B cell (primary cell): Measurements from ENCODE around the gene MRPL41. TPM values are rescaled to one million over a fixed set of nuclear protein-coding genes. Genes with fewer than 3 reads are reported as not detected.

Experiments
- ATAC-seq: fragments of 200-7000 bp; cut with Tn5 transposase; one replicate; pipeline ENCODE4 v1.10.0; 2021; ENCODE audit warnings: low read depth, mild to moderate bottlenecking, moderate number of reproducible peaks, moderate library complexity
- CTCF ChIA-PET: fragments of 350-600 bp; sonication (Branson Sonifier 250); formaldehyde crosslinking; loops from one replicate; lab custom pipeline; 2021; ENCODE audit warnings: antibody characterized with exemption, inconsistent platforms; lab: Charles Lee
- POLR2A ChIA-PET: fragments of 350-600 bp; sonication (Branson Sonifier 250); formaldehyde crosslinking; loops from one replicate; lab custom pipeline; 2021; ENCODE audit warnings: antibody characterized with exemption; lab: Charles Lee
- DNase-seq: peaks from one replicate; pipeline ENCODE4 v3.0.0; 2013
- H2AFZ ChIP-seq: 2 replicates; pipeline ENCODE4 v1.6.1; 2012; ENCODE audit warnings: mild to moderate bottlenecking, low read depth, low read length; ENCODE audit not compliant: insufficient read depth, poor library complexity, severe bottlenecking
- H3K27ac ChIP-seq, 2 donors: 1 replicate in 1 of 2; 2 replicates in 1 of 2; pipeline ENCODE4 v1.5.1; 2012 to 2013; ENCODE audit warnings: low read length in 2 of 2, mild to moderate bottlenecking in 2 of 2, moderate library complexity in 1 of 2
- H3K27me3 ChIP-seq, 4 experiments: fragments of 200-600 bp in 1 of 4; sonication (generic) in 1 of 4; replicated peaks in 1 of 4; 1 replicate in 2 of 4; 2 replicates in 2 of 4; pipeline versions ENCODE4 v1.6.1 to v1.7.0; 2013 to 2016; ENCODE audit warnings: low read length in 3 of 4, mild to moderate bottlenecking in 2 of 4, mixed read lengths in 1 of 4, moderate library complexity in 1 of 4; ENCODE audit not compliant: insufficient read depth in 4 of 4, control insufficient read depth in 3 of 4; ENCODE audit errors: control extremely low read depth in 1 of 4
- H3K36me3 ChIP-seq, 2 experiments: replicated peaks in 1 of 2; 1 replicate in 1 of 2; 2 replicates in 1 of 2; pipeline versions ENCODE4 v1.6.1 to v1.7.1; 2013; ENCODE audit warnings: low read length in 1 of 2; ENCODE audit not compliant: insufficient read depth in 2 of 2, control insufficient read depth in 1 of 2; ENCODE audit errors: control extremely low read depth in 1 of 2, extremely low read depth in 1 of 2
- H3K4me1 ChIP-seq, 2 donors: fragments of 200-600 bp in 1 of 2; sonication (generic) in 1 of 2; 1 replicate in 1 of 2; 2 replicates in 1 of 2; pipeline versions ENCODE4 v1.5.1 to v1.6.1; 2013 to 2017; ENCODE audit warnings: low read length in 2 of 2; ENCODE audit not compliant: control insufficient read depth in 2 of 2, insufficient read depth in 2 of 2
- H3K4me2 ChIP-seq: replicated peaks from 2 replicates; pipeline ENCODE3; 2012; ENCODE audit warnings: mild to moderate bottlenecking, low read depth, low read length; ENCODE audit not compliant: poor library complexity, severe bottlenecking
- H3K4me3 ChIP-seq, 5 experiments: fragments of 200-600 bp in 1 of 5; sonication (generic) in 1 of 5; 1 replicate in 3 of 5; 2 replicates in 2 of 5; pipeline versions ENCODE4 v1.5.1 to v1.7.0; 2011 to 2016; ENCODE audit warnings: low read length in 4 of 5, mild to moderate bottlenecking in 4 of 5, low read depth in 2 of 5, control low read depth in 1 of 5, moderate library complexity in 1 of 5; ENCODE audit not compliant: insufficient read depth in 1 of 5; ENCODE audit errors: control extremely low read depth in 1 of 5, extremely low read depth in 1 of 5
- H3K79me2 ChIP-seq: fragments of 200-600 bp; sonication (generic); one replicate; pipeline ENCODE4 v1.6.0; 2016; ENCODE audit warnings: low read length; ENCODE audit not compliant: control insufficient read depth, insufficient read depth
- H3K9ac ChIP-seq: fragments of 200-600 bp; sonication (generic); 2 replicates; pipeline ENCODE4 v1.6.1; 2017; ENCODE audit warnings: mild to moderate bottlenecking, low read length, moderate library complexity
- H3K9me3 ChIP-seq, 3 donors: one replicate each; pipeline versions ENCODE4 v1.6.1 to v1.7.1; 2013; ENCODE audit warnings: low read length in 2 of 3; ENCODE audit not compliant: control insufficient read depth in 2 of 3, insufficient read depth in 1 of 3; ENCODE audit errors: control extremely low read depth in 1 of 3
- H4K20me1 ChIP-seq: 2 replicates; pipeline ENCODE4 v1.6.0; 2012; ENCODE audit warnings: mild to moderate bottlenecking, low read length; ENCODE audit not compliant: insufficient read depth, control insufficient read depth, poor library complexity, severe bottlenecking
- H3K27ac Mint-ChIP-seq: one replicate; pipeline ENCODE4 v1.8.0; 2021; ENCODE audit warnings: mixed read lengths
- H3K27me3 Mint-ChIP-seq: one replicate; pipeline ENCODE4 v1.8.0; 2021; ENCODE audit warnings: mixed read lengths
- H3K4me1 Mint-ChIP-seq: one replicate; pipeline ENCODE4 v1.8.0; 2021; ENCODE audit warnings: mixed read lengths
- H3K4me3 Mint-ChIP-seq: one replicate; pipeline ENCODE4 v1.8.0; 2021; ENCODE audit warnings: mixed read lengths
- H3K9me3 Mint-ChIP-seq: one replicate; pipeline ENCODE4 v1.8.0; 2022; ENCODE audit warnings: mixed read lengths; ENCODE audit not compliant: insufficient read depth
- CTCF ChIP-seq: fragments of 200-600 bp; IDR thresholded peaks from one replicate; pipeline ENCODE4 v1.8.0; 2022; ENCODE audit warnings: antibody characterized with exemption, mild to moderate bottlenecking
- EZH2 ChIP-seq: IDR thresholded peaks from 2 replicates; pipeline ENCODE4 v1.6.1; 2012; ENCODE audit warnings: borderline replicate concordance, low read depth, mild to moderate bottlenecking, moderate library complexity, low read length; ENCODE audit not compliant: insufficient read depth, poor library complexity, severe bottlenecking
- WGBS: methylation state at CpG from one replicate; pipeline ENCODE4 v1.1.5; 2013; ENCODE audit warnings: missing lambda C conversion rate; ENCODE audit not compliant: insufficient coverage; 5-methylcytosine and 5-hydroxymethylcytosine counted together
- intact Hi-C: fragments of 100-400 bp; cut with micrococcal nuclease; formaldehyde crosslinking; loops from one replicate; pipeline ENCODE4 v1.10.0; 2022
- polyA plus RNA-seq: library from polyadenylated mRNA; depleted of rRNA; stranded (reverse); fragments of >200 nt; gene quantifications from 2 replicates; pipeline ENCODE4 v1.2.3, GENCODE V29; 2012
- total RNA-seq, 2 donors: library from RNA; stranded (reverse); fragments of 120-200 nt in 1 of 2; gene quantifications; 1 replicate in 1 of 2; 2 replicates in 1 of 2; pipeline versions ENCODE4 v1.2.3 to v1.2.4, GENCODE V29; 2013 to 2022

MRPL41 gene
- total and polyA plus RNA-seq, 2 donors (not counting 1 experiment from before 2014, with no cell fraction given): 59.2 to 70.9 TPM

- peaks cover 1 to 3% of the 10 kb centered on the region in 2 experiments for H3K36me3 ChIP-seq
- ChIA-PET POLR2A (no interaction called here), CTCF (interaction anchor here (0.7 kb wide), 2 partner anchors 14 to 67 kb away, joined by 3 to 5 read pairs; no protein-coding TSS in a partner anchor)
- no peak overlapping the region for H3K9ac ChIP-seq
- TF ChIP-seq EZH2 (no peak), CTCF (no peak)
- no peaks in the 10 kb centered on the region for H3K9me3 Mint-ChIP-seq
- no peak overlapping the region for H2AFZ ChIP-seq
- ATAC-seq (no peak), DNase-seq (no peak)
- WGBS: 94% methylated on average over 28 of the region's 30 CpGs
- no peak overlapping the region for H3K4me2 ChIP-seq
- H3K4me3 ChIP-seq: no peak overlapping the region
- intact Hi-C loops: no loop called here
- no peak overlapping the region for H3K27ac Mint-ChIP-seq
- H3K79me2 ChIP-seq: no peaks in the 10 kb centered on the region
- H3K27me3 ChIP-seq: no peaks in the 10 kb centered on the region
- H3K4me1 Mint-ChIP-seq: peaks cover 3% of the 10 kb centered on the region
- H3K4me3 Mint-ChIP-seq: no peak overlapping the region
- no peaks in the 10 kb centered on the region for H3K27me3 Mint-ChIP-seq
- H3K4me1 ChIP-seq: peaks cover 0 to 4% of the 10 kb centered on the region in 2 donors
- no peak overlapping the region for H3K27ac ChIP-seq
- no peaks in the 10 kb centered on the region for H4K20me1 ChIP-seq
- H3K9me3 ChIP-seq: no peaks in the 10 kb centered on the region
These were observed 30.9 kb upstream of the MRPL41 start for GRCh38 chr9:137520614-137521404.

- Mint-ChIP-seq H3K4me3 (no peak overlapping the region), H3K9me3 (no peaks in the 10 kb centered on the region), H3K27ac (no peak overlapping the region), H3K27me3 (no peaks in the 10 kb centered on the region), H3K4me1 (peaks cover 3% of the 10 kb centered on the region)
- no peaks in the 10 kb centered on the region for H3K79me2 ChIP-seq
- H3K9me3 ChIP-seq: no peaks in the 10 kb centered on the region
- no peak for DNase-seq
- CTCF ChIA-PET: no interaction called here
- H4K20me1 ChIP-seq: no peaks in the 10 kb centered on the region
- POLR2A ChIA-PET: no interaction called here
- TF ChIP-seq EZH2 (no peak), CTCF (no peak)
- H3K4me2 ChIP-seq: no peak overlapping the region
- H2AFZ ChIP-seq: no peak overlapping the region
- WGBS: 95% methylated on average over 15 of the region's 18 CpGs
- intact Hi-C loops: no loop called here
- no peak overlapping the region for H3K4me3 ChIP-seq
- no peaks in the 10 kb centered on the region for H3K27me3 ChIP-seq
- H3K27ac ChIP-seq: no peak overlapping the region
- no peak for ATAC-seq
- peaks cover 0 to 4% of the 10 kb centered on the region in 2 donors for H3K4me1 ChIP-seq
- no peak overlapping the region for H3K9ac ChIP-seq
- peaks cover 1 to 3% of the 10 kb centered on the region in 2 experiments for H3K36me3 ChIP-seq
These were observed 30.2 kb upstream of the MRPL41 start for GRCh38 chr9:137521405-137521985.
